Hepatocyte (in vitro differentiated cells): ENCODE measurements around the gene PPM1G. TPM values are rescaled to one million over a fixed set of nuclear protein-coding genes. Genes with fewer than 3 reads are reported as not detected.

Source experiments
- DNase-seq: peaks from one replicate; pipeline ENCODE4 v3.0.0-alpha.2; 2016; ENCODE audit warnings: low spot score
- H2AFZ ChIP-seq: fragments of 200-600 bp; sonication (generic); 2 replicates; pipeline ENCODE4 v1.6.0; 2016; ENCODE audit warnings: antibody characterized with exemption, mild to moderate bottlenecking
- H3K27ac ChIP-seq: fragments of 200-600 bp; sonication (generic); 2 replicates; pipeline ENCODE4 v1.5.1; 2016; ENCODE audit warnings: mild to moderate bottlenecking
- H3K27me3 ChIP-seq: fragments of 200-600 bp; sonication (generic); 2 replicates; pipeline ENCODE4 v1.6.1; 2016
- H3K36me3 ChIP-seq: fragments of 200-600 bp; sonication (generic); replicated peaks from 2 replicates; pipeline ENCODE4 v1.5.1; 2016; ENCODE audit warnings: low read depth; ENCODE audit not compliant: insufficient read depth
- H3K4me1 ChIP-seq: fragments of 200-600 bp; sonication (generic); 2 replicates; pipeline ENCODE4 v1.5.1; 2016; ENCODE audit warnings: mild to moderate bottlenecking, moderate library complexity; ENCODE audit not compliant: insufficient read depth
- H3K4me2 ChIP-seq: fragments of 200-600 bp; sonication (generic); 2 replicates; pipeline ENCODE4 v1.6.0; 2016
- H3K4me3 ChIP-seq: fragments of 200-600 bp; sonication (generic); 2 replicates; pipeline ENCODE4 v1.5.1; 2016; ENCODE audit warnings: mild to moderate bottlenecking
- H3K79me2 ChIP-seq: fragments of 200-600 bp; sonication (generic); 2 replicates; pipeline ENCODE4 v1.6.0; 2017; ENCODE audit warnings: mild to moderate bottlenecking
- H3K9me2 ChIP-seq: fragments of 200-600 bp; sonication (generic); replicated peaks from 2 replicates; pipeline ENCODE4 v1.6.0; 2017; ENCODE audit warnings: mild to moderate bottlenecking; ENCODE audit not compliant: insufficient read depth
- H3K9me3 ChIP-seq: fragments of 200-600 bp; sonication (generic); 2 replicates; pipeline ENCODE4 v1.5.1; 2016; ENCODE audit warnings: low read depth, mild to moderate bottlenecking
- H4K20me1 ChIP-seq: fragments of 200-600 bp; sonication (generic); 2 replicates; pipeline ENCODE4 v1.6.0; 2016; ENCODE audit warnings: mild to moderate bottlenecking; ENCODE audit not compliant: insufficient read depth, poor library complexity, severe bottlenecking
- CTCF ChIP-seq: fragments of 200-600 bp; sonication (generic); IDR thresholded peaks from 2 replicates; pipeline ENCODE4 v1.5.1; 2016; ENCODE audit warnings: antibody characterized with exemption, mild to moderate bottlenecking; ENCODE audit not compliant: poor library complexity
- EZH2 ChIP-seq: fragments of 200-600 bp; sonication (generic); IDR thresholded peaks from 2 replicates; pipeline ENCODE4 v1.6.1; 2016; ENCODE audit warnings: antibody characterized with exemption, mild to moderate bottlenecking, borderline replicate concordance
- EZH2phosphoT487 ChIP-seq: fragments of 200-600 bp; sonication (generic); IDR thresholded peaks from one replicate; pipeline ENCODE4 v1.6.1; 2018; ENCODE audit warnings: antibody characterized with exemption, mild to moderate bottlenecking, low read depth, moderate library complexity; ENCODE audit not compliant: unreplicated experiment, severe bottlenecking
- WGBS: methylation state at CpG from one replicate; pipeline ENCODE4 v1.1.6; 2016; ENCODE audit warnings: low lambda C conversion rate; ENCODE audit errors: missing lambda C conversion rate; 5-methylcytosine and 5-hydroxymethylcytosine counted together
- polyA plus RNA-seq: library from polyadenylated mRNA; unstranded; fragments of >200 nt; fragmentation: Nextera tagmentation; extraction: Ambion mirVana; gene quantifications from 2 replicates; pipeline ENCODE4 v1.2.1, GENCODE V29; 2016
- total RNA-seq: library from RNA; depleted of rRNA; stranded (reverse); fragments of >200 nt; gene quantifications from 2 replicates; pipeline ENCODE4 v1.2.3, GENCODE V29; 2014

PPM1G gene
- total and polyA plus RNA-seq, 2 experiments from 2014 or later, result 60.6 to 65.7 TPM

- no peaks in the 10 kb centered on the region for H3K27me3 ChIP-seq
- no peaks in the 10 kb centered on the region for H3K9me2 ChIP-seq
- 83% methylated on average over 3 of the region's 3 CpGs for WGBS
- no peaks in the 10 kb centered on the region for H3K9me3 ChIP-seq
- H3K4me1 ChIP-seq, result no peaks in the 10 kb centered on the region
- H3K36me3 ChIP-seq, result no peaks in the 10 kb centered on the region
- TF ChIP-seq EZH2phosphoT487 (no peak), EZH2 (no peak), CTCF (no peak)
- H3K79me2 ChIP-seq, result no peaks in the 10 kb centered on the region
- no peak overlapping the region for H2AFZ ChIP-seq
- H4K20me1 ChIP-seq, result no peaks in the 10 kb centered on the region
- H3K27ac ChIP-seq, result no peak overlapping the region
- H3K4me2 ChIP-seq, result no peak overlapping the region
- DNase-seq, result no peak
- no peak overlapping the region for H3K4me3 ChIP-seq
Observed at GRCh38 chr2:27448381-27448780, 39.0 kb upstream of the PPM1G start.

- 85% methylated on average over 3 of the region's 3 CpGs for WGBS
- H3K4me3 ChIP-seq, result no peak overlapping the region
Observed at GRCh38 chr2:27446057-27446456, 36.7 kb upstream of the PPM1G start.

GRCh38 chr2:27445615-27446014 lies 36.2 kb upstream of the PPM1G start:
- peaks cover 4% of the 10 kb centered on the region for H3K4me1 ChIP-seq
- H3K9me3 ChIP-seq, result no peaks in the 10 kb centered on the region
- no peaks in the 10 kb centered on the region for H3K79me2 ChIP-seq
- H3K4me3 ChIP-seq, result no peak overlapping the region
- H2AFZ ChIP-seq, result no peak overlapping the region
- WGBS, result over 99% methylated on average over 8 of the region's 8 CpGs
- H3K4me2 ChIP-seq, result no peak overlapping the region
- H4K20me1 ChIP-seq, result no peaks in the 10 kb centered on the region
- TF ChIP-seq EZH2phosphoT487, result no peak
- no peak for TF ChIP-seq EZH2
- no peak for TF ChIP-seq CTCF
- no peaks in the 10 kb centered on the region for H3K36me3 ChIP-seq
- H3K27ac ChIP-seq, result peak overlapping the region; percentile 80
- no peaks in the 10 kb centered on the region for H3K27me3 ChIP-seq
- DNase-seq, result no peak
- H3K9me2 ChIP-seq, result no peaks in the 10 kb centered on the region

More at GRCh38 chr2:27446057-27446456, 36.7 kb upstream of the PPM1G start:
- no peaks in the 10 kb centered on the region for H3K9me3 ChIP-seq
- H3K79me2 ChIP-seq, result no peaks in the 10 kb centered on the region
- H4K20me1 ChIP-seq, result no peaks in the 10 kb centered on the region
- H3K4me2 ChIP-seq, result no peak overlapping the region
- DNase-seq, result peak; percentile 74
- TF ChIP-seq CTCF (no peak), EZH2phosphoT487 (no peak), EZH2 (no peak)
- no peak overlapping the region for H2AFZ ChIP-seq
- no peaks in the 10 kb centered on the region for H3K9me2 ChIP-seq
- H3K36me3 ChIP-seq, result no peaks in the 10 kb centered on the region
- peak overlapping the region; percentile 80 for H3K27ac ChIP-seq
- H3K4me1 ChIP-seq, result peaks cover 4% of the 10 kb centered on the region
- H3K27me3 ChIP-seq, result no peaks in the 10 kb centered on the region

- no peak overlapping the region for H3K4me2 ChIP-seq
- H3K4me1 ChIP-seq, result peaks cover 4% of the 10 kb centered on the region
- no peaks in the 10 kb centered on the region for H4K20me1 ChIP-seq
- WGBS, result 94% methylated on average over 8 of the region's 8 CpGs
- TF ChIP-seq EZH2phosphoT487, result no peak
- no peak for TF ChIP-seq EZH2
- TF ChIP-seq CTCF, result no peak
- no peaks in the 10 kb centered on the region for H3K36me3 ChIP-seq
- no peaks in the 10 kb centered on the region for H3K9me3 ChIP-seq
- H3K79me2 ChIP-seq, result no peaks in the 10 kb centered on the region
- H3K27me3 ChIP-seq, result no peaks in the 10 kb centered on the region
- H3K27ac ChIP-seq, result peak overlapping the region; percentile 80
- no peak overlapping the region for H3K4me3 ChIP-seq
- H3K9me2 ChIP-seq, result no peaks in the 10 kb centered on the region
- DNase-seq, result no peak
- no peak overlapping the region for H2AFZ ChIP-seq
Observed at GRCh38 chr2:27445155-27445554, 35.8 kb upstream of the PPM1G start.
